Measurements from ENCODE around the gene PRRC2B.

- no peak for TF ChIP-seq EZH2phosphoT487 (IDR thresholded peaks at IDR 0.05; ENCODE audit: insufficient read depth, low read depth)
- no peak for TF ChIP-seq EZH2 (IDR thresholded peaks at IDR 0.05; ENCODE audit: insufficient read depth, poor library complexity, severe bottlenecking)
Measured at GRCh38 chr9:131402073-131402472, 8.2 kb downstream of the PRRC2B start.
